GM12873 (cell line): Measurements from ENCODE around the gene WIF1.

Experiments
- CTCF ChIP-seq: IDR thresholded peaks from 2 replicates; pipeline ENCODE4 v1.5.1; 2012; ENCODE audit warnings: low read depth, mild to moderate bottlenecking, moderate library complexity, low read length, control low read depth; ENCODE audit not compliant: insufficient read depth; ENCODE audit errors: missing control alignments

The WIF1 gene

GRCh38 chr12:65098364-65098763 lies 22.7 kb downstream of the WIF1 start:
- TF ChIP-seq CTCF: no peak

- TF ChIP-seq CTCF: no peak
Observed at GRCh38 chr12:65094722-65095121, 26.4 kb downstream of the WIF1 start.

- no peak for TF ChIP-seq CTCF
Observed at GRCh38 chr12:65093606-65094005, 27.5 kb downstream of the WIF1 start.

- no peak for TF ChIP-seq CTCF
Observed at GRCh38 chr12:65090461-65090860, 30.6 kb downstream of the WIF1 start.

DNA sequence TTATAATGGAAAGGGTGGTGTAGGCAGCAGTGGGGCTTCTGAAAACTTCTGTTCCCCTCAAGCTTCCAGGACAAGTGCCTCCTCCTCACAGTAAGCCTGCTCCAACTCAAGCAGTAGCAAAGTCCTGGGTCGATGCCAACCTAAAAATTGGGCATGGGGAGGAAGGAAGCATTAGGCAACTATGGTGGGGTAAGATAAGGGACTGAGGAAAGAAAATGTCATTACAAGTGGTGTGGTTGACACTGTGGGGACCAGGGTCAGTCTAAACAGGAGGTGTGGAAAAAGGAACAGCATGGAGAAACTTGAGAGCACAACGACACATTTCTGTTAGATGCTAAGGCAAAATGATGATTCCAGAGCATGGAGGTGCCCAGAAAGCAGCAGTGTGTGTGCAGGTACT lies 34.9 kb downstream of the WIF1 start:
- no peak for TF ChIP-seq CTCF

- no peak for TF ChIP-seq CTCF
Observed at GRCh38 chr12:65084579-65084978, 36.5 kb downstream of the WIF1 start.

DNA sequence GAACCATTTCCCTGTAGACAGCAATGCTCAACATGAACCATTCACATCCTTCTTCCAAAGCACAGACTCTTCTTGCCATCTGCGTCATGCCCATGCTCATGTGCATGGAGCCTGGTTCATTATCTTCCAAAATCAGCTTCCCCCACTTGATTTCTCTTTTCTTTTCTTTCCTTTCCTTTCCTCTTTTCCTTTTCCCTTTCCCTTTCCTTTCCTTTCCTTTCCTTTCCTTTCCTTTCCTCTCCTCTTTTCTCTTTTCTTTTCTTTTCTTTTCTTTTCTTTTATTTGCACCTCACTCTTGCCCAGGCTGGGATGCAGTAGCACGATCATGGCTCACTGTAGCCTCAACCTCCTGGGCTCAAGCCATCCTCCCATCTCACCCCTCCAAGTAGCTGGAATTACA lies 37.5 kb downstream of the WIF1 start:
- no peak for TF ChIP-seq CTCF
